Gastroesophageal sphincter (tissue), 4 donors: ENCODE measurements around the gene GRAMD1C. TPM values are rescaled to one million over a fixed set of nuclear protein-coding genes. Genes with fewer than 3 reads are reported as not detected.

Source experiments
- ATAC-seq: fragments of 150-250 bp; one replicate; pipeline ENCODE4 v1.9.1; 2016; ENCODE audit warnings: mild to moderate bottlenecking, moderate library complexity
- H3K27ac ChIP-seq, 4 donors: fragments of 200-600 bp; sonication (generic) in 3 of 4; 1 replicate in 3 of 4; 2 replicates in 1 of 4; pipeline ENCODE4 v1.5.1; 2016 to 2019
- H3K27me3 ChIP-seq: fragments of 200-600 bp; sonication (generic); one replicate; pipeline ENCODE4 v1.5.1; 2019
- H3K36me3 ChIP-seq, 2 donors: fragments of 200-600 bp; sonication (generic); one replicate each; pipeline ENCODE4 v1.5.1; 2019; ENCODE audit warnings: control low read depth in 1 of 2
- H3K4me1 ChIP-seq, 3 donors: fragments of 200-600 bp; sonication (generic); 1 replicate in 2 of 3; 2 replicates in 1 of 3; pipeline ENCODE4 v1.5.1; 2016 to 2019; ENCODE audit warnings: control low read depth in 2 of 3
- H3K4me3 ChIP-seq, 2 donors: fragments of 200-600 bp; sonication (generic); one replicate each; pipeline ENCODE4 v1.5.1; 2019; ENCODE audit warnings: mild to moderate bottlenecking in 1 of 2, moderate library complexity in 1 of 2
- H3K9me3 ChIP-seq, 3 donors: fragments of 200-600 bp; sonication (generic); one replicate each; pipeline ENCODE4 v1.5.1; 2017 to 2019; ENCODE audit warnings: control low read depth in 2 of 3
- CTCF ChIP-seq, 4 experiments: fragments of 200-600 bp in 2 of 4; fragments of 450-650 bp in 2 of 4; sonication (generic) in 1 of 4; IDR thresholded peaks; one replicate each; pipeline ENCODE4 v1.5.1; 2017 to 2019; ENCODE audit warnings: antibody characterized with exemption in 4 of 4, mild to moderate bottlenecking in 2 of 4, moderate library complexity in 2 of 4
- EP300 ChIP-seq: sonication (generic); formaldehyde crosslinking; IDR thresholded peaks from one replicate; pipeline ENCODE4 v1.6.1; 2017; ENCODE audit warnings: antibody characterized with exemption, mild to moderate bottlenecking
- POLR2A ChIP-seq, 2 donors: fragments of 450-650 bp; IDR thresholded peaks; one replicate each; pipeline ENCODE4 v1.6.1; 2017; ENCODE audit warnings: antibody characterized with exemption in 2 of 2, mild to moderate bottlenecking in 2 of 2, moderate library complexity in 1 of 2
- POLR2AphosphoS5 ChIP-seq: sonication (generic); formaldehyde crosslinking; IDR thresholded peaks from one replicate; pipeline ENCODE4 v1.6.1; 2017; ENCODE audit warnings: antibody characterized with exemption
- WGBS, 2 donors: methylation state at CpG; one replicate each; pipeline ENCODE4 v1.1.5; 2018; ENCODE audit warnings: low coverage in 1 of 2; 5-methylcytosine and 5-hydroxymethylcytosine counted together
- total RNA-seq, 4 donors: library from RNA; depleted of rRNA; stranded (reverse); fragments of >200 nt; gene quantifications; one replicate each; pipeline ENCODE4 v1.1.0, GENCODE V29; 2016

Gene GRAMD1C
- total RNA-seq, 4 donors from 2014 or later, result 0.54 to 3.6 (median 1.4) TPM; not detected in 1

GRCh38 chr3:113828600-113828999 lies 10.0 kb upstream of the GRAMD1C start:
- Histone ChIP-seq H3K4me1 (no peaks in the 10 kb centered on the region), H3K9me3 (peaks cover 0 to 8% (median 0%) of the 10 kb centered on the region in 3 donors), H3K36me3 (no peaks in the 10 kb centered on the region), H3K27me3 (no peaks in the 10 kb centered on the region), H3K27ac (no peak overlapping the region), H3K4me3 (no peak overlapping the region)
- no peak for TF ChIP-seq EP300
- no peak for TF ChIP-seq POLR2A (IDR thresholded peaks at IDR 0.05)
- TF ChIP-seq CTCF (IDR thresholded peaks at IDR 0.05), result no peak
- no peak for TF ChIP-seq POLR2AphosphoS5
- no peak for ATAC-seq
- 83 to 86% methylated on average over 1 of the region's 1 CpG for WGBS, 2 donors

GRCh38 chr3:113829576-113830354 lies 8.8 kb upstream of the GRAMD1C start:
- peaks cover 0 to 8% (median 0%) of the 10 kb centered on the region in 3 donors for H3K9me3 ChIP-seq
- H3K4me3 ChIP-seq, result no peak overlapping the region
- H3K4me1 ChIP-seq, result no peaks in the 10 kb centered on the region
- H3K27me3 ChIP-seq, result no peaks in the 10 kb centered on the region
- ATAC-seq, result no peak
- WGBS, 2 donors, result 85 to 92% methylated on average over 9 to 10 of the region's 10 CpGs
- TF ChIP-seq POLR2AphosphoS5 (no peak), CTCF (IDR thresholded peaks at IDR 0.05) (no peak), POLR2A (IDR thresholded peaks at IDR 0.05) (no peak), EP300 (no peak)
- no peak overlapping the region for H3K27ac ChIP-seq
- no peaks in the 10 kb centered on the region for H3K36me3 ChIP-seq

- Histone ChIP-seq H3K27ac (no peak overlapping the region), H3K4me3 (no peak overlapping the region), H3K9me3 (peaks cover 0 to 8% (median 0%) of the 10 kb centered on the region in 3 donors), H3K36me3 (no peaks in the 10 kb centered on the region), H3K4me1 (no peaks in the 10 kb centered on the region), H3K27me3 (no peaks in the 10 kb centered on the region)
- no peak for ATAC-seq
- no peak for TF ChIP-seq CTCF (IDR thresholded peaks at IDR 0.05)
- TF ChIP-seq EP300, result no peak
- TF ChIP-seq POLR2AphosphoS5, result no peak
- TF ChIP-seq POLR2A (IDR thresholded peaks at IDR 0.05), result no peak
- 0 to 10% methylated on average over 1 of the region's 1 CpG for WGBS, 2 donors
Measured at GRCh38 chr3:113831103-113831355, 7.6 kb upstream of the GRAMD1C start.

- TF ChIP-seq CTCF (IDR thresholded peaks at IDR 0.05) (no peak), POLR2A (IDR thresholded peaks at IDR 0.05) (no peak), POLR2AphosphoS5 (no peak), EP300 (no peak)
- no peaks in the 10 kb centered on the region for H3K27me3 ChIP-seq
- ATAC-seq, result no peak
- WGBS, 2 donors, result 86 to 91% methylated on average over 5 of the region's 5 CpGs
- H3K4me1 ChIP-seq, result no peaks in the 10 kb centered on the region
- no peak overlapping the region for H3K4me3 ChIP-seq
- H3K36me3 ChIP-seq, result no peaks in the 10 kb centered on the region
- H3K9me3 ChIP-seq, result peaks cover 0 to 8% (median 0%) of the 10 kb centered on the region in 3 donors
- H3K27ac ChIP-seq, result no peak overlapping the region
Measured at GRCh38 chr3:113832477-113833164, 6.0 kb upstream of the GRAMD1C start.

- peaks cover 0 to 8% (median 0%) of the 10 kb centered on the region in 3 donors for H3K9me3 ChIP-seq
- ATAC-seq, result no peak
- no peak overlapping the region for H3K4me3 ChIP-seq
- no peaks in the 10 kb centered on the region for H3K27me3 ChIP-seq
- TF ChIP-seq POLR2A (IDR thresholded peaks at IDR 0.05) (no peak), EP300 (no peak), CTCF (IDR thresholded peaks at IDR 0.05) (no peak), POLR2AphosphoS5 (no peak)
- H3K27ac ChIP-seq, result no peak overlapping the region
- H3K4me1 ChIP-seq, result peaks cover 0 to 7% (median 0%) of the 10 kb centered on the region in 3 donors
- no peaks in the 10 kb centered on the region for H3K36me3 ChIP-seq
Measured at GRCh38 chr3:113834983-113835382, 3.6 kb upstream of the GRAMD1C start.
